GM11168 (cell line): Measurements from ENCODE around the gene PPIP5K2.
"Not testable (repeated sequence)": the region's sequence is repeated elsewhere in the genome, so short reads cannot be mapped to it uniquely, and the experiment has no call there.

Experiments
- in situ Hi-C: fragments of 300-500 bp; cut with MboI; formaldehyde crosslinking; loops from one replicate; pipeline ENCODE4 v1.12.0; 2022; ENCODE audit warnings: low sequenced_read_pairs; ENCODE audit not compliant: unreplicated experiment

The PPIP5K2 gene

DNA sequence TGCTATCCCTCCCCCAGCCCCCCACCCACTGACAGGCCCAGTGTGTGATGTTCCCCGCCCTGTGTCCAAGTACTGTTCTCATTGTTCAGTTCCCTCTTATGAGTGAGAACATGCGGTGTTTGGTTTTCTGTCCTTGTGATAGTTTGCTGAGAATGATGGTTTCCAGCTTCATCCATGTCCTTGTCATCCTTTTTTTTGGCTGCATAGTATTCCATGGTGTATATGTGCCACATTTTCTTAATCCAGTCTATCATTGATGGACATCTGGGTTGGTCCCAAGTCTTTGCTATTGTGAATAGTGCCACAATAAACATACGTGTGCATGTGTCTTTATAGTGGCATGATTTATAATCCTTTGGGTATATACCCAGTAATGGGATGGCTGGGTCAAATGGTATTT lies 84.9 kb downstream of the PPIP5K2 start:
- in situ Hi-C loops, result not testable (repeated sequence)

DNA sequence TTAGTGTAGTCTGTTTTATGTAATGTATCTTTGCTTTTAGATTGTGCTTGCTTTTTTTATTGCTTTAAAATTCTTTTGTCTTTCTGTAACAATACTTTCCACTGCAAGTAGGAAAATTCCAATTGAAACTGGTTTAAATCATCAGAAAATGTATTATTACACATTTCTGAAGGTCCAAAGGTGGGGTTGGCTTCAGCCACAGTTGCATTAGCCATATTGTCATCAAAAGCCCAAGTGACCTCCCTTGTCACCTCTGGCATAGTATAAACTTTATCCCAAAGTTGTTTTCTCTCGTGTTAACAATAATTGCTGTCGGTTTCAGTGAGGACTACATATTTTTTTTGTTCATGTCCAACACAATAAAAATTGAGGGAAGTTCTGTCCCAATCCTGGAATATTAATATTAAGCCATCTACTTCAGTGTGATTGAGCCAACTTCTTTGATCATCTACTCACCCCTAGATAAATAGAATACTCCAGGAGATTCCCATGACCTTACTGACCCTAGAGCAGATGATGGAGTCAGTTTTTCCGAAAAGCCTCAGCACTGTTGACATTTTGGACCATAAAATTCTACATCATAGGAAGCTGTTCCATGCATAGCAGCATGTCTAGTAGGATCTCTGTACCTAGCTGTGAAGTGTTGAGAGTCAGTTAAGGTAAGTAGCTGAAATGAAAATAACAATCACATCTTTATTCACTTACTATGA lies 86.0 kb downstream of the PPIP5K2 start:
- in situ Hi-C loops, result no loop called here

DNA sequence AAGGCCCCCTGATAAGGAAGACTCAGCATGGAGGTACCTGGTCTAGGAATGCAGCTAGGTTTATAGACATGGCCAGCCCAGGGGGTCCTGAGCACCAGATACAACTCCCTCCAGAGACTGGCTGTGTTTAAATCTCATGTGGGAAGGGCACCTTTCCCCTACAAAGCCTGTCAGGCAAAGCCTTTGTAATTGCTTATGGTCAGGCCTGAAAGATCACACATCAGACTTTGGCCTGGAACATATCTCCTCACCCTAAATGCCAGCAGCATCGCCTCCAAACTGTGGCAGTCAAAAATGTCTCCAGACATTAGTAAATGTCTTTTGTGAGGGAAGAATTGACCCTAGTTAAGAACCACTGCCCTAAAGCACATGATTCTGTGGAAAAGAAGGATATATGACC lies 86.9 kb downstream of the PPIP5K2 start:
- in situ Hi-C loops, result no loop called here

DNA sequence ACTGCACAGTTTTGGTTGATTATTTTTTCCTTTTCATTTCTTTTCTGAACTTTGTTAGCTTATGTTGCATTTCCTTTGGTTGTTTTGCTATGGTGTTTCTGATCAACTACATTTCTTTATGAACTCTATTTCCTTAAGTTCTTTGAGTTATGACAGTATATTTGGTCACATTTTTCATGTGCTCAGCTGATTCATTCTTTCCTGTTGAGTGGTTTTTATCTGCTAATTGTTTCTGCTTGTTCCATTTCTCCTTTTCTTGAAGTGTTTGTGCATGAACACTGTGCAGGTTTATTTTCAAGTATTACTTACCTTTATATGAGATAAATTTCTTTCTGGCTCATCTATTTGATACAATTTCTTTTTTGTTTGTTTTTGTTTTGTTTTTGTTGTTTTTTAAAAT lies 87.6 kb downstream of the PPIP5K2 start:
- in situ Hi-C loops, result no loop called here

DNA sequence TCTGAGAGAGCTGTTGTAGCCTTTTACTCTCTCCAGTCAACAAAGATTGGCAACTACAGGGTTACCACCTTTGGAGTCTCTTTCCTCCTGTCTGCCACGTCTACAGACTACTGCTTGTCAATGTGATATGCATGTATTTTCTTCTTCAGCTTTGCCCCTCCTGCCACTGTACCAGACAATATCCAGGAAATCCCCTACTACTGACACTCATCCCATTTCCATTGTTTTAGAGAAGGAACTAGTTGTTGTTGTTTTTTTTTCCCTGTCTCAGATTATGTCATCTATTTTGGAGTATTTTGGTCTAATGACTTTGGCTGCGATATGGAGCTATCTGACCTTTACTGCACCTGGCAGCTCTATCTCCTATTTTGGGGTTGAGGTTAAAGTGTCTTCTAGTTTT lies 88.4 kb downstream of the PPIP5K2 start:
- in situ Hi-C loops, result no loop called here

DNA sequence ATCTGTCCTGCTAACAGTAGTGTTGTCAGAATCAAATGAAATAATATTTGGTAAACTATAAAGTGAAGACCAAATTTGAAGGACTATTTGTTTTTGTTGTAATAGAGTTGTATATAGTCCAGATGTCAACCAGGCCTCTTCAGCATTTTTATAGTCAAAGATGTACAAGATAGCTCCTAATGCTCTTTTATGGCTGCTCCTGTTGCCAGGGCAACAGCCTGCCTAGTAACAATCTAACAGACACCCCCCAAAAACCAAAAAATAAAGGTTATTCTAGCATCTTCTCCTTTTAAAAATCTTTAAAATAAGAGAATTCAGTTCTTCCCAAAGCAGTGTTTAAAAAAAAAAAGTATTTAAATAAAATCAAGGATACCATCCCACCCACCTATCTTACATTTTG lies 89.0 kb downstream of the PPIP5K2 start:
- in situ Hi-C loops, result no loop called here

DNA sequence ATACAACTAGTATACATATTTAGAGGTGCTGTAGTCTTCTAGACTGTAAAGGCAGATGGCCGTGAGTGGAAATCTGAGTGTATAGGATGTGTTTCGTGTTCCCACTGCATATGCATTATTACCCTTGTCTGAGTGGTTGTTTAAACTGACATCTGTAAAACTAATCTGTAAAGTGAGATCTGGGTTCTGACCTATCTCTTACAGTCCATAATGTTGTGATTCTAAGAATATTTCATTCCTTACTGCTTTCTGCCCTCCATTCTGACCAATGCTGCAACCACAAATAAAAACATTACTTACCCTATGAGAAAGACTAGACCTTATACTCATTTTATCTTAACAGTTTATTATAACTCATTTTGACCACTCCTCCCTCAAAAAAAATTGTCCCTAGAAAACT lies 90.9 kb downstream of the PPIP5K2 start:
- in situ Hi-C loops, result no loop called here

DNA sequence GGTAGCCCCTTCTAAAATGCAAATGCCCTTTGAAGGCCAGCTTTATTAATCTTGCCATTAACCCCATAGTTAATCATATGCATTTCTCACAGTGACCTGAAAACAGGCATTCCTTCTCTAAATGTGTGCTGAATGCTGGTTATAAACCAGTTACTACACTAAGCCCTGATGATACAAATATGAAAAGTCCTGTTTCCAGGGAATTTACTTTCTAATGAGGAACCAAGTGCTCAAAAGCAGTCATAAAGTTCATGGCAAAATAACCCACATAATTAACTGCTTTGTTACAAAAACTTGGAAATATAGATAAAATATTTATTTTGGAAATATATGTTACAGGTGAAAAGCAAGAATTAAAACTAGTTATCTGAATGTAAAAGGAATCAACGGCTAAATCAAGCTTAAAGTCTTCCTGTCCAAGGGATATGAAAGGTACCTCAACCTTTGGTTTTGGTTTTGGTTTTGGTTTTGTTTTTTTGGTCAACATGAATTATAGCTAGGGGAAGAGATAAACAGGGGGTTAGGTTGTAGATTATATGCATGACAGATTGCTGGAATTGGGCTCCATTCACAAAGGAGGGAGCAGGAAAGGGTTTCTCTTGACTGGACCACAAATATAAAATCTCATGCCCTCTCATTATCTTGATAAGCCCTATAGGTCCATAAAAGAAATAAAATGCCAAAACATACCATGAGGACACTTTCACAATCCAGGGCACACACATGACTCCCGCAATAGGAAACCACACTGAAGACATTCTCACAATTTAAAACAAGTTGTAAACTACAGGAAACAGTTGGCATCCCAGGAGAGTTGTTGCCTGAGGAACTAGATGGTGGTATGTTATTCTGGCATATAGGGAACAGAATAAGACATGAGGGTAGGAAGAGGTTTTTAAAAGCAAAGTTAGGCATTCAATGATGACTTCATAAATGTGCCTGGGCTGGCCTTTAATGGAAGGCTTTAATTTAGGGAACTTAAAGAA lies 91.8 kb downstream of the PPIP5K2 start:
- in situ Hi-C loops, result no loop called here

DNA sequence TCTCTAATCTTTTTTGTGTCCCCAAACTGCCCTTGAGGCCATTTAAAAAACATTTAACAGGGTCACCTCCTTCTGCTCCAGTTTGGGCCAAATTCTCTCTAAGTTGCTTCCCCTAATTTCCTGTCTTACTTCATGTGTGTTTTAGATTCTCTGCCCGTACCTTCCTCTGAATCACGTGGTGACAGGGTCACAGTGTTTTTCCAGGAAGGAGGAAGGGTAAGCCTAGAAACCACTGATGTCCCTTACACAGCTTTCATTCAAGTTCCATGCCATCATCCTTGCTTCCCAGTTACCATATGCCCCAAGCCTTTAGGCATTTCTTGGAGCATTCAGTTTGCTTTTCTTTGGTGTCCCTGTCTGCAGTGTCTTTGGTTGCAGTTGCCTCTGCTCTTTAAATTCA lies 96.0 kb downstream of the PPIP5K2 start:
- in situ Hi-C loops, result no loop called here

DNA sequence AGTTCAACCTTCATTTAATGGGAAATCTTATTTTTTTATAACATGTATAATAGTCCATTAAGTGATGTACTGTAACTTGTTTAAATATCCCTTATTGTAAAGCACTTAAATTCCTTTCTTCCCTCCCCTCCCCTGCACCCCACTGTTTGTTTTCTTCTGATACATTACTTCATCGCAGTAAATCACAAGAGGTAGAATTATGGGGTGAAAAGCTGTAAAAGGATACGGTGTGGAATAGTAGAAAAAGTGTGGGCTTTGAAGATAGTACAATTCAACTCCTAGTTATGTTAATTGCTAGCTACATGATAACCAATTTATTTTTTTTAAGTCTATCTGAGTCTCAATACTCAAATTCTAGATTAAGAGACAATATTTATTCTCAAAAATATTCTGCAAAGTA lies 96.6 kb downstream of the PPIP5K2 start:
- in situ Hi-C loops, result no loop called here

DNA sequence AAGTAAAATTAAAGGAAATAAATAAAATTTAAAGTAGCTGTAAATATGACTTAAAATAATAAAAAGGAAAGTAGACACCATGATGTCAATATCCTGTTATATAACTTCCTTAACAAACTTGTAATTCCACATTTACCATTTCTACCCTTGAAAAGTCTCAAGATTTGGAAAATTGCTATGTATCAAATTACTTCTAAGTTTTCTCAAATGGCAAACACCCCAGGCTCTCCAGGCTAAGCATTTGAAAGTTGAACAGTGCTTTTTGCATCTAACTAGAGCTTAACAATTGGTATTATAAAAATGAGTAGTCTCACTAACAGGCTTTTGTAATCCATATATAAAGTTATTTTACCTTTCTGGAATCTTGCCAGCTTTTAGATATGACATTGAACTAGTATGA lies 97.0 kb downstream of the PPIP5K2 start:
- in situ Hi-C loops, result no loop called here

DNA sequence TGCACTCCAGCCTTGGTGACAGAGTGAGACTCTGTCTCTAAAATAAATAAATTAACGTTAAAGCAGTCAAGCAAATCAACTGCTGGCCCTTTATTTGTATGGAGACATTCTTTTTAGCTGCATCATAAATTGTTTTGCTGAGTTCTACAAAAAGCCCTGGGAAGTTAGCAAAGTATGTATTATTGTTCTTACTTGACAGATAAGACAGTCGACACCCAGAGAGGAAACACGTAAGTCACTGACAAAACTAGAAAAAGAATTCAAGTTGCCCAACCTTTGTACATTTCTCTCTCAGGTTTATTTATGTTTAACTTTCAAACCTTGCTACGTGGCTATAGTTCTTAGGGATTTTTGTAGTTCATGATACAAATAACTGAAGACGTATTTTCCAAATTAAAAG lies 98.1 kb downstream of the PPIP5K2 start:
- in situ Hi-C loops, result no loop called here

DNA sequence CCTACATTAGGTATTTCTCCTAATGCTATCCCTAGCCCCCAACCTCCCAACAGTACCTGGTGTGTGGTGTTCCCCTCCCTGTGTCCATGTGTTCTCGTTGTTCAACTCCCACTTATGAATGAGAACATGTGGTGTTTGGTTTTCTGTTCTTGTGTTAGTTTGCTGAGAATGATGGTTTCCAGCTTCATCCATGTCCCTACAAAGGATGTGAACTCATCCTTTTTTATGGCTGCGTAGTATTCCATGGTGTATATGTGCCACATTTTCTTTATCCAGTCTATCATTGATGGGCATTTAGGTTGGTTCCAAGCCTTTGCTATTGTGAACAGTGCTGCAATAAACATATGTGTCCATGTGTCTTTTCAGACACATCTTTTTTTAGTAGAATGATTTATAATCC lies 99.0 kb downstream of the PPIP5K2 start:
- in situ Hi-C loops, result not testable (repeated sequence)

DNA sequence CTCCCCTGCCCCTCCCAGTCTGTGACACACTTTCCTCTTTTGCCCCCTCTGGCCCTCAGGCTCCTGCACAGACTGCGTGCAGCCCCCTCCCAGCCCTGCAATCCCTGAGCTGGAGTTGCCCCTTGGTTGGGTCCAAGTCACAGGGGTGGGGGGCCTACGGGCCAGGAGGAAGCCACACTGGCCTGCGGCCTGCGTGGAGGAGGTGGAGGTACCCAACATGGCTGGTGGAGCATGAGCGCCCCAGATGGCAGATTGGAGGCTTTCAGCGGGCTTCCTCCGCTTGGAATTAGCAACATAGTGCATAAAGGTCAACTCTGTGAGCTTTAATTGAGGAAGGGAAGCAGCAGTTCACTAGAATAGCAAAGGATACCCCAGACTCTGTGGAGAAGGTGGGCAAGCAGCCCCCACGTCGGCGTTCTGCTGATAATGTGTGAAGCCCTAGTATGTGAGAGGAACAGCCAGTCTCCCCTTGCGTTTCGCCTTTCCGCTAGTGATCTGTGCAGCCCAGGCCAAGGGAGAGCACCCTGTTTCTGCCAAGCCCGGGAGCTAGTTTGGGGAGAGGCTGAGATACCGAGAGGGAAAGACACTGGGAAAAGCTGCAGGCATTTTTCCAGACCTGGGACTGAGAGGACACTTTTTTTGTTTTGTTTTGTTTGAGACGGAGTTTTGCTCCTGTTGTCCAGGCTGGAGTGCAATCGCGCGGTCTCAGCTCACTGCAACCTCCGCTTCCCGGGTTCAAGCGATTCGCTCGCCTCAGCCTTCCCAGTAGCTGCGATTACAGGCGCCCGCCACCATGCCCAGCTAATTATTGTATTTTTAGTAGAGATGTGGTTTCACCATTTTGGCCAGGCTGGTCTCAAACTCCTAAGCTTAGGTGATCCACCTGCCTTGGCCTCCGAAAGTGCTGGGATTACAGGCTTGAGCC lies 103.2 kb downstream of the PPIP5K2 start:
- in situ Hi-C loops, result loop anchor here (5.0 kb wide), 1 partner anchor 259 kb away; no protein-coding TSS in a partner anchor

DNA sequence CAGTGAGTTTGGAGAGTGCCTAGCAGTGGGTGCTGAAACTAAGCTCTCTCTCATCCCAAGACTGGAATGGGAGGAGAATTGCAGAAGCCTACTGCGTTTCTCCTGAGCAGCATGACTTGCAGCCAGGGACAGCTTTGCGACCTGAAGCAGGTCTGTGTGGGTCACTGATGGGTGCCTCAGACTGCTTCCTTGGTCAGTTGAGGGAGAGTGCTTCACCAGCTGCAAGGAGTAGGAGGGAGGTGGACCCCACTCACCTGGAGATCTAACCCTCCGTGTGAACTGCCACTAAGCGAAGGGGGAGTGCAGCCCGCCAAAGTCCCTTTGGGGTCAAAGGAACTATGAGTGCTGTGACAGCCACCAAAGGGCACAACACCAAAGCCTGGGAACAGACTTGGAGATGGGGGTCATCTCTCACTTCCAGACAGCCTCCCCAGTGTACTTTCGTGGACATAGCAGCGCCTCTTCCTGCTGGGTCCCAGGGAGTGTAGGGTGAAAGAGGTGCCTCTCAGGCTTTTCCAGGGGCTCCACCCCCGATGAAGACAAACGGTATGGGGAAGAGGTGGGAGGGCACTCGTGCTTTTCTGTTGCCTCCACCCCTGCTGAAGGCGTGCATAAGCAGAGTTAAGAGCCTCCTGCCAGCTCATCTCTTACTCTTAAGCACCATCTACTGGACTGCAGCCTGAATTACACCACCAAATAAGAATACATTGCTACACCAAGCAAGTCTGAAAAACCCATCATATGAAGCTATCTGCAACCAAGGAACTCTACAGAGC lies 104.2 kb downstream of the PPIP5K2 start:
- in situ Hi-C loops, result loop anchor here (5.0 kb wide), 1 partner anchor 258 kb away; no protein-coding TSS in a partner anchor

DNA sequence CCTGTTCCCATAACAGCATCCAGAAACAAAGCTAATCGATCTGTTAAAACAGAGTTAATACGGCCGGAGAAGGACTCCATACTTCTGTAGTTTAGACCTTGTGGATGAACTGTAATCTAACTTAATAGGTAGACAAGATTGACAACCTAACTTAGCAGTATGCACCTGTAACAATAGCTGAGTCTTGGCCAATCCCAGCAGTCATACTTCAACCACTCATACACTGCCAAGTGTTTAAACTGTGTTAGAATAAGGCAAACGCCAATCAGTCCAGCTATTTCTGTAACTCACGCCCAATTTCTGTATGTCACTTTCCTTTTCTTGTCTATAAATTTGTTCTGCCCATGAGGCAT lies 104.8 kb downstream of the PPIP5K2 start:
- in situ Hi-C loops, result loop anchor here (5.0 kb wide), 1 partner anchor 257 kb away; no protein-coding TSS in a partner anchor

DNA sequence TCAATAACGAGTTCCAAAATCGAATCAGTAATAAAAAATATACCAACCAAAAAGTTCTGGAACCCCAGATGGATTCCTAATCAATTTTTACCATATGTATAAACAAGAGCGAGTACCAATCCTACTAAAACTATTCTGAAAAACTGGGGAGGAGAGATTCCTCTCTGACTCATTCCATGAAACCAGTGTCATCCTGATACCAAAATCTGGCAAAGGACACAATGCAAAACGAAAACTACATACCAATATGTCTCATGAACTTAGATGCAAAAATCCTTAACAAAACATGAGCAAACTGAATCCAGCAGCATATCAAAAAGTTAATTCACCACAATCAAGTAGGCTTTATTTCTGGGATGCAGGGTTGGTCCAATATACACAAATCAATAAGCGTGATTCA lies 108.0 kb downstream of the PPIP5K2 start:
- in situ Hi-C loops, result no loop called here

DNA sequence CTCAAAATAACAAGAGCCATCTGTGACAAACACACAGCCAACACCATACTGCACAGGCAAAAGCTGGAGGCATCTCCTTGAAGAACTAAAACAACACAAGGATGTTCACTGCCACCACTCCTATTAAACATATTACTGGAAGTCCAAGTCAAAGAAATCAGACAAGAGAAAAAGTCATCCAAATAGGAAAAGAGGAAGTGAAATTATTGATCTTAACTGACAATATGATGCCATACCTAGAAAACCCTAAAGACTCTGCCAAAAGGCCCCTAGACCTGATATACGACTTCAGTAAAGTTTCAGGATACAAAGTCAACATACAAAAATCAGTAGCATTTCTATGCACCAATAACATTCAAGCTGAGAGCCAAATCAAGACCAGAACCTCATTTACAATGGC lies 108.5 kb downstream of the PPIP5K2 start:
- in situ Hi-C loops, result no loop called here

DNA sequence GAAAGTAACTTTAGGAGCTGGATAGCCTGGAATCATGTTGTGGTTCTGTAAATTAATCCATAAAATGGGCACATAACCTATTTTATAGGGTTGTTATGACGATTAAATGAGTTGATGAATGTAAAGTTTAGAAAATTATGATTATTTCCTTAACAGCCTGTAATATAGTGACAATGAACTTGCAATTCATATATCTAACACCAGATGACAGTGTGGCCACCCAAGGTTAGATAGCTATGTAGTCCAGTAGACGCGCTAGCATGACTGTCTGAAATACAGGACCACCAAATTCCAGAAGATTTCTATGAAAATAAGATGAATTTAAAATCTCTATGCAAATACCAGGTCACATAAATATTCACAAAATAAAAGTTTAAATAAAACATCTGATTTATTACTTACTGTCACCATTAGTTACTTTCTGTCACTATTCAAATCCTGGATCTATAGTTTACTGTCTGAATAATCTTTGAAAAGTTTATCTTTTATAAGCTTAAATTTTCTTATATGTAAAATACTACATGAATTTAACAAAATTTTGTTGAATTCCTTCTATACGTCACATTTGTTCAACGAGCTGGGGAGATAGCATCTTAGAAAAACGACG lies 112.4 kb downstream of the PPIP5K2 start:
- in situ Hi-C loops, result no loop called here
